ENCODE data around the gene RLF. TPM values are rescaled to one million over a fixed set of nuclear protein-coding genes. Genes with fewer than 3 reads are reported as not detected.

Gene RLF
- total RNA-seq, 1 donor from 2014 or later: 12.1 TPM

DNA sequence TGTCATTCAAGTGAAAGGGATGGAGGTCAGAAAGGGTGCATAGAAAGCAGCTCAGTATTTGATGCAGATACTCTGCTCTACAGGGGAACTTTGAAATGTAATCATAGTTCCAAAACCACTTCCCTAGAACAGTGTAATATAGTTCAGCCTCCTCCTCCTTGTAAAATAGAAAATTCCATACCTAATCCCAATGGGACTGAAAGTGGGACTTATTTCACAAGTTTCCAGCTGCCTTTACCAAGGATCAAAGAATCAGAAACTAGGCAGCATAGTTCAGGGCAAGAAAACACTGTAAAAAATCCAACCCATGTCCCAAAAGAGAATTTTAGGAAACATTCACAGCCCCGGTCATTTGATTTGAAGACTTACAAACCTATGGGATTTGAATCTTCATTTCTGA, 78.4 kb downstream of the RLF start:
- H3K4me3 ChIP-seq (ENCODE audit: low read depth, low read length): no peak overlapping the region
- no peak for DNase-seq (ENCODE audit: low read depth)
- TF ChIP-seq, protein P1, sequence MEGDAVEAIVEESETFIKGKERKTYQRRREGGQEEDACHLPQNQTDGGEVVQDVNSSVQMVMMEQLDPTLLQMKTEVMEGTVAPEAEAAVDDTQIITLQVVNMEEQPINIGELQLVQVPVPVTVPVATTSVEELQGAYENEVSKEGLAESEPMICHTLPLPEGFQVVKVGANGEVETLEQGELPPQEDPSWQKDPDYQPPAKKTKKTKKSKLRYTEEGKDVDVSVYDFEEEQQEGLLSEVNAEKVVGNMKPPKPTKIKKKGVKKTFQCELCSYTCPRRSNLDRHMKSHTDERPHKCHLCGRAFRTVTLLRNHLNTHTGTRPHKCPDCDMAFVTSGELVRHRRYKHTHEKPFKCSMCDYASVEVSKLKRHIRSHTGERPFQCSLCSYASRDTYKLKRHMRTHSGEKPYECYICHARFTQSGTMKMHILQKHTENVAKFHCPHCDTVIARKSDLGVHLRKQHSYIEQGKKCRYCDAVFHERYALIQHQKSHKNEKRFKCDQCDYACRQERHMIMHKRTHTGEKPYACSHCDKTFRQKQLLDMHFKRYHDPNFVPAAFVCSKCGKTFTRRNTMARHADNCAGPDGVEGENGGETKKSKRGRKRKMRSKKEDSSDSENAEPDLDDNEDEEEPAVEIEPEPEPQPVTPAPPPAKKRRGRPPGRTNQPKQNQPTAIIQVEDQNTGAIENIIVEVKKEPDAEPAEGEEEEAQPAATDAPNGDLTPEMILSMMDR (conservative IDR thresholded peaks at IDR 0.05; ENCODE audit: low read depth, low read length): no peak

DNA sequence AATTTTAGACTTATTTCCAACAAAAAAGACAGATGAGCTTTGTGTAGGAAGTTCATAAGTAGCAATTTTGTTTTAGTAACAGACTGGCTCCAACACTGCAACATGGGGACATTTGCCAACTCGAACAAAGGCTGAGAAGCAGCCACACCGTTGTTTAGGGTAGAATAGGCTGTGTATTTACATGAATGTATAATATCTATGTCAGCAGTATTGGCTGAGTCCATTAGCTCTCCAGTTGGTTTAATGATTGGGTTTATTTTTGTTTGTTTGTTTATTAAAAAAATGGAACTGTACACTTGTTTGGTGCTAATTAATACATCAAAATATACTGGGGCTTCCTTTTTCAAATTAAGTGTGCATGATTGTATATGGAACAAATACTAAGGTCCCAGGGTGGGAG, 79.2 kb downstream of the RLF start:
- TF ChIP-seq, protein P1 (conservative IDR thresholded peaks at IDR 0.05; ENCODE audit: low read depth, low read length): no peak
- no peak overlapping the region for H3K4me3 ChIP-seq (ENCODE audit: low read depth, low read length)
- no peak for DNase-seq (ENCODE audit: low read depth)

DNA sequence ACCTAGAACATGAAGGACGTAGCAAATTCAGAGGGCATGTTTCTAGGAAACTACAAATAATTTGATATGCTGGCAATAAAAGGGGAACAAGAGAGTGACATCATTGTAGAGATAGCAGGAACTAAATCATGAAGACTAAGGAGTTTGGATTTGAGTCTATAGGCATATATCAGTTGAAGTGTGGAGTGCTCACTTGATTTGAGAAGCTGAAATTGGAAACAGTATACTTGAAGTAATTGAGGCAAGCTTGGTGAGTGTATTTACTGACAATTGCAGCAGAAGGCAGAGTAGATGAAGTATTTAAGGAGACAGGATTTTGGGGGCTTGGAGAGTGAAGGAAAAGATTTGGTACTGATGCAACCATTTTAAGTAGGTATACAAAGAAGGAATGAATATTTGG, 80.2 kb downstream of the RLF start:
- H3K4me3 ChIP-seq (ENCODE audit: low read depth, low read length): no peak overlapping the region
- TF ChIP-seq, protein P1 (conservative IDR thresholded peaks at IDR 0.05; ENCODE audit: low read depth, low read length): no peak
- DNase-seq (ENCODE audit: low read depth): no peak

DNA sequence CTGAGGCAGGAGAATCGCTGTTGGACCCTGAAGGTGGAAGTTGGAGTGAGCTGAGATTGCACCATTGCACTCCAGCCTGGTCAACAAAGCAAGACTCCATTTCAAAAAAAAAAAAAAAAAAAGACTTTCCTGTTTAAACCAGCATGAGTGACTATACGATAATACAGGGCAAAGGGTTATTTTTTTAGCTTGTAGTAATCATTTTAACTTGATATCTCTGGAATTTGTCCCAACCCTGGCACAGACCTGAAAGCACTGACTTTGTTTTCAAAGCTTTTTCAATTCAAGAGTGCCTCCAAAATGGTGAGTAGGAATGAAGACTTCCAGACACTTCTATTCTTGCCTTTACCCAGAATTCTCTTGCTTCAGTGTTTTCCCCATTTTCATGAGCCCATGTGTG, 82.2 kb downstream of the RLF start:
- DNase-seq (ENCODE audit: low read depth): no peak
- no peak overlapping the region for H3K4me3 ChIP-seq (ENCODE audit: low read depth, low read length)
- TF ChIP-seq, protein P1 (conservative IDR thresholded peaks at IDR 0.05; ENCODE audit: low read depth, low read length): no peak

DNA sequence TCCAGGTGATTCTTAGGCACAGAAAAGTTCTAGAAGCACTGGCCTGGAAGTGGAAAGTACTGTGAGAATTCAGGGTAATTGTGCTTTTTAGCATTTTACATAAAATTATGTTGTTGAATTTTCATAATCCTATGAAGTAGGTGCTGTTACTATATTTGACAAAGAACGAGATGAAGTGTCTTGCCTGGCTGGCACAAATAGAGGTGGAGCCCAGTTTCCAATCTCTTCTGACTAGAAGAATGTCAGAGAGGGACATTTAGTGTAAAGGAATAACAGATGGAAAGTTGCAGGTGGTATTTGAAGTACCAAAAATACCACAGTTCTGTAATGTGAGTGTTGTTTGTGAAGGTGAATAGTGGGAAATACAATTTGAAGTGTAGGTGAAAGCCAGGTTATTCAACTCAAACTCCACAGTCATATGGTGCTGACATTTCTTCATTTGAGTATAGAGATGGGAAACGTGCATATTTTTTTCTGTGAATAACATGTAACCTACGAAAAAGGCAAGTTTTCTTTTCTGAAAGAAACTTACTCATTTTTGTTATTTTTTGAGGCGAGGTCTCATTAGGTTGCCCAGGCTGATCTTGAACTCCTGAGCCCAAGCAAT, 83.1 kb downstream of the RLF start:
- no peak for DNase-seq (ENCODE audit: low read depth)
- TF ChIP-seq, protein P1 (conservative IDR thresholded peaks at IDR 0.05; ENCODE audit: low read depth, low read length): no peak

DNA sequence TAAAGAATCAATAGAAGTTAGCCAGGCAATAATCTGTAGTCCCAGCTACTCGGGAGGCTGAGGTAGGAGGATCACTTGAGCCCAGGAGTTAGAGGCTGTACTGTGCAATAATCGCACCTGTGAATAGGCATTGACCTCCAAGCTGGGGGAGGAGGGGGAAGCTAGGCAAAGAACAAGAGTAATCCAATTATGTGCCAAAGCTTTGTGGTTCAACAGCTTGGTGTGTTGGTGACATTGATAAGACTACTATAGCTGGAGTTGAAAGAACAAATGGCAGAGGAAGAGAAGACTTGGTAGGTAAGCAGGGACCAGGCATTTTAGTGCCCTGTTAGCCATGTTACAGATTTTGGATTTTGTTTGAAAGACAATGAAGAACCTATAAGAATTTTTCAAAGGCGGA, 84.5 kb downstream of the RLF start:
- TF ChIP-seq, protein P1 (conservative IDR thresholded peaks at IDR 0.05; ENCODE audit: low read depth, low read length): no peak
- no peak overlapping the region for H3K4me3 ChIP-seq (ENCODE audit: low read depth, low read length)
- DNase-seq (ENCODE audit: low read depth): no peak

More for the DNA sequence above, 83.1 kb downstream of the RLF start:
- no peak overlapping the region for H3K4me3 ChIP-seq (ENCODE audit: low read depth, low read length)

DNA sequence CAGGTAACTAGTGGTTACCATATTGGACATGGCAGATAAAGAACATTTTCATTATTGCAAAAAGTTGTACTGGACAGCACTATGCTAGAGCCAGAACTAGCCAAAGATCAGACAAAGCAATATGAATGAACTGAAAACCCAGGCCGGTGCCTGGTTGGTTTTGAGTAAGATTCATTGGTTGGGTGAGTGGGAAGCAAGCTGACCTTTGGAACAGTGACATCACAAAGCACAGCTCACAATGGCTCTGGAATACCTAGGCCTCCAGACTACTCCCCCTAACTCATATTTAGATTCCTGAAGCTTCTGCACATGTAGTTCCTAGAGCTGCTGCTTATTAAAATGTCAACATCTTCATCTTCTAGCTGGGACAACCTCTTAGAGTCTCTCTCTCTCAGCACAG, 86.5 kb downstream of the RLF start, which contains the start of gene TMCO2:
Gene TMCO2 (plus strand): TSS at position 283 of the 400 bp plus-strand sequence. CDS start 57 bp downstream, at position 340.
- no peak within 1 kb of the TSS for H3K4me3 ChIP-seq (ENCODE audit: low read depth, low read length)
- TF ChIP-seq, protein P1 (conservative IDR thresholded peaks at IDR 0.05; ENCODE audit: low read depth, low read length): no peak
- no peak for DNase-seq (ENCODE audit: low read depth)

Data from epithelial cell of proximal tubule (primary cell).